NCI-H146 treated with DMSO at 0.1 percent for 48 hours (cell line): Measurements from ENCODE around the gene CNTN5.

Experiments used
- DNase-seq: peaks from one replicate; lab custom pipeline; 2025; ENCODE audit not compliant: unreplicated experiment; lab: John Stamatoyannopoulos, UW

The CNTN5 gene

DNA sequence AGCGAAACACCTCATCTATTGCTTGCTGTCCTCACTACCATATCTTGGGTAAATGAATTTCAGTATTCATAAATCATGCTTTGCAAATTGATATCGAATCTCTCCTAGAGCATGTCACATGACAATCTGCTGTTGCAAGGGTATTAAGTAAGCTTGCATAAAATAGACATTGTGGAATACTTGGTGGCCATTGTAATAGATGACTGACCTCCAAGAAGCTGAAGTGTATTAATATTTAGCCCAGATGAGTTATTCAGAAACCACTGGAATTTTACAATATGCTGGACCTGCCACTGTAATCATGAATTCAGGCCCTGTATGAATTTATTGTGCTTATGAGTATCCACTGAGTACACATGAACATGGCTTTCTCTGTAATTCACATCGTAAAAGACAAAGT is 1376.7 kb downstream of the CNTN5 start:
- DNase-seq, result no peak

GRCh38 chr11:100403816-100404215 is 1383.1 kb downstream of the CNTN5 start:
- DNase-seq, result no peak

GRCh38 chr11:100404907-100405306 is 1384.2 kb downstream of the CNTN5 start:
- DNase-seq, result no peak
